ENCODE measurements around the gene RPTOR.

The RPTOR gene

DNA sequence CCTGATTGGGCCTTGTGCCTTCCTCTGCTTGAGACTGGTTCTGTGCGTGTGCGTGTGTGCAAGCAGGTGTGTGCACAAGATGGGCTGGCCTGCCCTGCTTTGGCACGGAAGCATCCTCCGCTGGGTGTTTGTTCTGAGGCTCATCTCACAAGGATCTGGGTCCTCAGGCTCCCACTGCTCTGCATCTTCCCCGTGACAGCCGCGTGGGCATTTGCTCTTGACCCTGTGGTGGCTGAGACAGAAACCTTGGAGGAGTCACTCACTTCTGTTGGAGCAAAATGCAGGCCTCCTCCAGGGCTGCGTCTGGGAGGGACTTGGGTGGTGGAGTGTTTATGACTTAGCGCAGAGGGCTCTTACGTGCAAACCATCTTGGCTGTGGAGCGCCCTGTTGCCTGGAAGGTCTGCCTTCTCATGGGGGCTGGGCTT is 119.2 kb downstream of the RPTOR start:
- no peaks in the 10 kb centered on the region for H3K27me3 ChIP-seq (ENCODE audit: control insufficient read depth in 1 of 2, insufficient read depth in 2 of 2, low read length in 2 of 2)
- H3K4me1 ChIP-seq (ENCODE audit: control insufficient read depth in 1 of 2, insufficient read depth in 2 of 2, low read length in 2 of 2) = peaks cover 8 to 12% of the 10 kb centered on the region in 2 donors
- no peak overlapping the region for H3K9ac ChIP-seq (ENCODE audit: low read depth in 1 of 2, low read length in 2 of 2)
- H3K27ac ChIP-seq (ENCODE audit: low read depth, low read length) = no peak overlapping the region
- H3K36me3 ChIP-seq (ENCODE audit: control insufficient read depth in 1 of 2, insufficient read depth in 2 of 2, low read length in 2 of 2) = no peaks in the 10 kb centered on the region
- H3K9me3 ChIP-seq (ENCODE audit: control insufficient read depth in 1 of 2, low read length in 2 of 2) = no peaks in the 10 kb centered on the region
- no peak overlapping the region for H3K4me3 ChIP-seq (ENCODE audit: low read depth in 1 of 2, low read length in 2 of 2)

DNA sequence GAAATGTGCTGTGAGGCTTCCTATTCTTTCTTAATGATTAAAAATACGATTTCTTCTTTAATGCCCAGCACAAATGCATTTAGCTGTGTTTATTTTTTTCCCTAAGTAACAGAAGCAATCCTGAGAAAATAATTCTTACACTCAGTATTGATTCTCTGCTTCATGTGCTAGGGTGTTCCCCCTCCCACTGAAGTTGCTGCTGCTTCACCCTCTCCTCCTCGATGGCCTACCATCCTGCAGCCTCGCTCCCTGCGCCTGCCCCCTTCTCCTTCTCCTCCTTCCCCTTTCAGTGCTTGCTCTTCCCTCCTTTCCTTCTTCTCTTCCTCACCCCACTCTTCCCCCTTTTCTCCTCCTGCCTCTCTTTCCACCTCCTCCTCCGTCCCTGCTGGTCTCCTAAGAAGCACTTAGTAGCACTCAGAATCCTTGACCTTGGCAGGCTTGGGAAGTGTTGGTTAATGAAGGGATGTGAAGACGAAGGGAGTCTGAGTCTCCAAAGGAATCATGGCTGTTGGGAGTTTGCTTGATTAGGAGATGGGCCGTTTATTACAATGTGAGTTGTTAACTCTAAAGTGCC is 119.7 kb downstream of the RPTOR start:
- Histone ChIP-seq H3K27ac (ENCODE audit: low read depth, low read length) (no peak overlapping the region), H3K9me3 (ENCODE audit: control insufficient read depth in 1 of 2, low read length in 2 of 2) (no peaks in the 10 kb centered on the region), H3K9ac (ENCODE audit: low read depth in 1 of 2, low read length in 2 of 2) (no peak overlapping the region), H3K27me3 (ENCODE audit: control insufficient read depth in 1 of 2, insufficient read depth in 2 of 2, low read length in 2 of 2) (no peaks in the 10 kb centered on the region), H3K36me3 (ENCODE audit: control insufficient read depth in 1 of 2, insufficient read depth in 2 of 2, low read length in 2 of 2) (no peaks in the 10 kb centered on the region), H3K4me3 (ENCODE audit: low read depth in 1 of 2, low read length in 2 of 2) (no peak overlapping the region), H3K4me1 (ENCODE audit: control insufficient read depth in 1 of 2, insufficient read depth in 2 of 2, low read length in 2 of 2) (peaks cover 8 to 12% of the 10 kb centered on the region in 2 donors)

DNA sequence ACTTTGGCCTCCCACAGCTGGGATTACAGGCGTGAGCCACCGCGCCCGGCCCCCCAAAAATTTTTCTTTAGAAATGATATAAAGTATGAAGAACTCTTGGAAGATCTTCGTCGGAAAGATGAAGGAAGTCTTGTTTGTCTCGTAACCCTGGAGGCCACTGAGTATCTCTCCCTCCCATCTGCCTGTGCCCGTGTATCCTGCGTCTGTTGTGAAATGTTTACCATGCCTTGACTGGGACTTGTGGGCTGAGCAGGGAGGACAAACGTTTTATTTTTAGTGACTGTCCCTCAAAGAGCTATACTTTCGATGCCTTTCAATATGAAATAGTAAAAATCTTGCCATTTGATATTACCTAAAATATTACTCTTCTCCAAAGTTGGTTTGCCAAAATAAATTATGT is 121.2 kb downstream of the RPTOR start:
- Histone ChIP-seq H3K27ac (ENCODE audit: low read depth, low read length) (no peak overlapping the region), H3K4me3 (ENCODE audit: low read depth in 1 of 2, low read length in 2 of 2) (no peak overlapping the region), H3K27me3 (ENCODE audit: control insufficient read depth in 1 of 2, insufficient read depth in 2 of 2, low read length in 2 of 2) (no peaks in the 10 kb centered on the region), H3K9ac (ENCODE audit: low read depth in 1 of 2, low read length in 2 of 2) (no peak overlapping the region), H3K9me3 (ENCODE audit: control insufficient read depth in 1 of 2, low read length in 2 of 2) (no peaks in the 10 kb centered on the region), H3K4me1 (ENCODE audit: control insufficient read depth in 1 of 2, insufficient read depth in 2 of 2, low read length in 2 of 2) (peaks cover 8 to 12% of the 10 kb centered on the region in 2 donors), H3K36me3 (ENCODE audit: control insufficient read depth in 1 of 2, insufficient read depth in 2 of 2, low read length in 2 of 2) (no peaks in the 10 kb centered on the region)

DNA sequence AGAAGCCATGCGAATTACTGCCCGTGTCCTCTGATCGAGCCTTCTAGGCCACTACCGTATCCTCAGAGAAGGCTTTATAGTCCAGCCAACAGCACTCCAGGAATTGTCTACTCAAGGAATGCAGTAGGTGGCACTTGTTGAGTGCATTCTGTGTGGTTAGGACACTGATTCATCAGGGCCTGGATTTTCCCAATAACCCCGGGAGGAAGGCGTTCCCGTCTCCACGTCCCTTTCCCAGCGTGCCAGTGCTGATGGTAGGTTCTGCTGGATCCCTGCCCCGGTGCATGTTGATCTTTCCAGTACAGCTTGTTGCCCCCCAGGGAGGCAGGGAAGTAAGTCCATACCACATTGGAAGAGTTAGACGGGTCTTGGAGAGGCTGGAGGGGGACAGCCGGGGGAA is 122.2 kb downstream of the RPTOR start:
- H3K36me3 ChIP-seq (ENCODE audit: control insufficient read depth in 1 of 2, insufficient read depth in 2 of 2, low read length in 2 of 2) = no peaks in the 10 kb centered on the region
- no peaks in the 10 kb centered on the region for H3K9me3 ChIP-seq (ENCODE audit: control insufficient read depth in 1 of 2, low read length in 2 of 2)
- H3K27ac ChIP-seq (ENCODE audit: low read depth, low read length) = no peak overlapping the region
- no peak overlapping the region for H3K4me3 ChIP-seq (ENCODE audit: low read depth in 1 of 2, low read length in 2 of 2)
- H3K4me1 ChIP-seq (ENCODE audit: control insufficient read depth in 1 of 2, insufficient read depth in 2 of 2, low read length in 2 of 2) = peaks cover 12 to 18% of the 10 kb centered on the region in 2 donors
- H3K27me3 ChIP-seq (ENCODE audit: control insufficient read depth in 1 of 2, insufficient read depth in 2 of 2, low read length in 2 of 2) = no peaks in the 10 kb centered on the region
- H3K9ac ChIP-seq (ENCODE audit: low read depth in 1 of 2, low read length in 2 of 2) = no peak overlapping the region

DNA sequence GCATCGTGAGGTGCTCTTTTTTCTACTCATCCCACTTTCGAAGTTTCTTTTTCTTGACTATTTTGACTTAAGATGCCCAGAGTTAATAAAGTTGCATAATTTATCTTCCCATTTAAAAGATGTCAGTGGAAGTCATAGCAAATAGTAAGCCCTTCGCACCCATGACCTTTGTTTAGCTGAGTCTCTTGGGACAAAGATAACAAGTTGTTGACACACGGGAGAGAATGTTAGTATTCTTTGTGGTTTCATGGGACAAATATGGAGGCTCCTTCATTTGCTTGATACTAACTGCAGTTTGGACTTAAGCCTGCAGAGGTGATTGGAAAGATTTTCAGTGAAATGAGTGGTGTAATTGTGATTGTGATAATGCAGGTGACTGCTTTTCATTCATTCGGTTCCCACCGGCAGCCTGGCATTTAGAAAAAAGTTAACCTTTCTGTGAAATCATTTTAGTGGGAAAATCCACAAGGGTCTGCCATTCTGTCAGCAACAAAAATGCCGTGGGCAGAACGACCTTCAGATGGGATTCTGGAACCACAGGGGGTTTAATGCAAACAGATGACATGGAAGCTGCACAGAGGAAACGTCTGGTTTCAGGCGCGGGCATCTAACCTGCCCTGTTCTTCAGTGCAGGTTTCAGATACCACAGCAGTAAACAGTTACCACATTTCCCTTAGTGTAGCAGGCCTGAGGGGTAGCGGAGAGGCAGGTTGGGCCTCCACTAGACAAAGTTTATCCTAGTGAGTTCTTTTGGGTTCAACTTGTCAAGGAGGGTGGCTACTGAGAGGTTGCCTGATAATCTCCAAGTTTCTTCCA is 123.0 kb downstream of the RPTOR start:
- Histone ChIP-seq H3K4me1 (ENCODE audit: control insufficient read depth in 1 of 2, insufficient read depth in 2 of 2, low read length in 2 of 2) (peaks cover 12 to 19% of the 10 kb centered on the region in 2 donors), H3K9me3 (ENCODE audit: control insufficient read depth in 1 of 2, low read length in 2 of 2) (no peaks in the 10 kb centered on the region), H3K9ac (ENCODE audit: low read depth in 1 of 2, low read length in 2 of 2) (no peak overlapping the region), H3K36me3 (ENCODE audit: control insufficient read depth in 1 of 2, insufficient read depth in 2 of 2, low read length in 2 of 2) (no peaks in the 10 kb centered on the region), H3K27ac (ENCODE audit: low read depth, low read length) (no peak overlapping the region), H3K4me3 (ENCODE audit: low read depth in 1 of 2, low read length in 2 of 2) (no peak overlapping the region), H3K27me3 (ENCODE audit: control insufficient read depth in 1 of 2, insufficient read depth in 2 of 2, low read length in 2 of 2) (no peaks in the 10 kb centered on the region)

DNA sequence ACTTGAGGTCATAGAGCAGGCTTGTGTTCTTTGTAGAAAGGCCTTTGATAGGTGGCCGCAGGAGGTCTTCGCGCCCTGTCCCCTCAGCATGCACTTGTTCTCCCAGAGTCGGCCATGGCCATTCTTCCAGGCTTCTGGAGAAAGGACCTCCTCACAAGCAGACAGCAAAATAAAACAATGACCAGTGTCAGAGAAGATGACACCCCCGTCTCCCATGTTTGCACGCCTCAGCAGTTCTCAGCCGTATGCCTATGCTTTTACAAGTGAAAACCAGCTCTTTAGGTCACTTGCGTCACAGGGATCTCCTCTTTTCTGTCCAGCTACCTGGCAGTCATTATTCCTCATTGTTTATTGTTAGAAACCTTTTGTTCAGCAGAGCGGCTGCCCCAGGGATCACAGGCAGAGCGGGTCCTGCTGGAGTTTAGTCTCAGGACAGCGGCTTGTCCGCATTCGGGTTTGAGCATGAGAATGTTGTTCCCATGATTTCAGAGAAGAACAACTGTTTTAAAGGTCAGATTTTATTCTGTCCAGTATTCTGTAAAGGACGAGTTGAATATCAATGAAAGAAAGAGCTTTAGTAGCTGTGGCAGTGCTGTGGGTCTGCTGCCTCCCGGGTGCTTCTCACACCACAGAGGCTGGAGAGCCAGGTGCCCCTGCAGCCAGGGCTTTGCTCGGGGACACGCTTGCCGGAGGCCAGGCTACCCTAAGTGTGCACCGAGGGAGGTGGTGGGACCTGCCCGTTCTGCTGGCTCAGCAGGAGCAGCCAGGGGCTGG is 123.9 kb downstream of the RPTOR start:
- H3K4me3 ChIP-seq (ENCODE audit: low read depth in 1 of 2, low read length in 2 of 2) = no peak overlapping the region
- H3K9me3 ChIP-seq (ENCODE audit: control insufficient read depth in 1 of 2, low read length in 2 of 2) = no peaks in the 10 kb centered on the region
- H3K9ac ChIP-seq (ENCODE audit: low read depth in 1 of 2, low read length in 2 of 2) = no peak overlapping the region
- no peaks in the 10 kb centered on the region for H3K27me3 ChIP-seq (ENCODE audit: control insufficient read depth in 1 of 2, insufficient read depth in 2 of 2, low read length in 2 of 2)
- no peak overlapping the region for H3K27ac ChIP-seq (ENCODE audit: low read depth, low read length)
- no peaks in the 10 kb centered on the region for H3K36me3 ChIP-seq (ENCODE audit: control insufficient read depth in 1 of 2, insufficient read depth in 2 of 2, low read length in 2 of 2)
- H3K4me1 ChIP-seq (ENCODE audit: control insufficient read depth in 1 of 2, insufficient read depth in 2 of 2, low read length in 2 of 2) = peaks cover 10 to 21% of the 10 kb centered on the region in 2 donors

DNA sequence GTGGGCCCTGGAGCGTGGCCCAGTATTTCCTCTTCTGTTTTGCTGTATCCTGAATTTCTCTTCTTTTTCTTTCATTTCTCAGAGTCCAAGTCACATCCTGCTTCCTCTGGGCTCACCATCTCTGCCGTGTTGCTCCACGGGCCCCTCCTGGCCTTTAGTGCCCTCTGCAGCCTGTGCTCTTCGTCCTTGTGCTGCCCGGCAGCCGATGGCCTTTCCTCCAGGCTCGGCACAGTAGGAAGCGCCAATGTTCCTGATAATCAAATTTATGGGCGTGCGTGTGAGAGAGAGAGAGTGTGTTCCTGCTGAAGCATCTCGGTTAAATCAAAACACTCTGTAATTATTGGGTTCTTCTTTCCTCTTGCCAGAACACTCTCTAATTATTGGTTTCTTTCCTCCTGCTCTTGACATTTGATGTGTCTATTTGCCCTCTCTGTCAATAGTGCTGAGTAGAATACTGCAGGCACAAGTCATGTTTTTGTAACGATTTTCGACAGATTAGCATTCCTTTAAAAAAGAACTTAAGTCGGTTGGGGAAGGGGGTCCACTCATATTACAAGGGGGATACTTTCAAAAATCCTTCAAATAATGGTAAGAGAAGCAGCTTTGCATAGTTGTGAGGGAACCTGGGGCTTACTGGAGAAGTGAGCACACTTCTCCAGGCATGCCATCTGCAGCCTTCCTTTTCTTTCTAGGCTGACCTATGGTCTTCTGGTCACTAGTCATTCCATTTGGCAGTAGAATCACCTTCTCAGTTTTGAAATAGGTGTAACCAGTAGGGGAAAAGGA is 126.6 kb downstream of the RPTOR start:
- no peak overlapping the region for H3K4me3 ChIP-seq (ENCODE audit: low read depth in 1 of 2, low read length in 2 of 2)
- H3K9ac ChIP-seq (ENCODE audit: low read depth in 1 of 2, low read length in 2 of 2) = no peak overlapping the region
- H3K4me1 ChIP-seq (ENCODE audit: control insufficient read depth in 1 of 2, insufficient read depth in 2 of 2, low read length in 2 of 2) = peaks cover 0 to 14% of the 10 kb centered on the region in 2 donors

DNA sequence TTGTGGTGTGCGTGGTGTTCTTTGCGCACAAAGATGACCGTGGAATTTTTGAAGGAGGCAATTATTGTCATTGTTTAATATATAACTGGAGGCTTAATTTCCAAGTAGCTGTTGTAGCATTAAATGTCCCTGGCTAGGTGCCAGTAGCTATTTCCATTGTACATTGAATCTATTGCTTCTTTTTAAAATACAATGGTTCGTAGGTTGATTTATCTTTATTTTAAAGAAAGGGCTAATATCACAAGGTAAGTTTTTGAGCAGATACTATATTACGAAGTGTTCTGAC is 127.1 kb downstream of the RPTOR start:
- no peaks in the 10 kb centered on the region for H3K36me3 ChIP-seq (ENCODE audit: control insufficient read depth in 1 of 2, insufficient read depth in 2 of 2, low read length in 2 of 2)
- no peaks in the 10 kb centered on the region for H3K9me3 ChIP-seq (ENCODE audit: control insufficient read depth in 1 of 2, low read length in 2 of 2)
- H3K9ac ChIP-seq (ENCODE audit: low read depth in 1 of 2, low read length in 2 of 2) = no peak overlapping the region
- no peak overlapping the region for H3K4me3 ChIP-seq (ENCODE audit: low read depth in 1 of 2, low read length in 2 of 2)
- peaks cover 0 to 14% of the 10 kb centered on the region in 2 donors for H3K4me1 ChIP-seq (ENCODE audit: control insufficient read depth in 1 of 2, insufficient read depth in 2 of 2, low read length in 2 of 2)
- H3K27me3 ChIP-seq (ENCODE audit: control insufficient read depth in 1 of 2, insufficient read depth in 2 of 2, low read length in 2 of 2) = no peaks in the 10 kb centered on the region
- no peak overlapping the region for H3K27ac ChIP-seq (ENCODE audit: low read depth, low read length)

More for the DNA sequence above, 126.6 kb downstream of the RPTOR start:
- Histone ChIP-seq H3K27me3 (ENCODE audit: control insufficient read depth in 1 of 2, insufficient read depth in 2 of 2, low read length in 2 of 2) (no peaks in the 10 kb centered on the region), H3K9me3 (ENCODE audit: control insufficient read depth in 1 of 2, low read length in 2 of 2) (no peaks in the 10 kb centered on the region), H3K36me3 (ENCODE audit: control insufficient read depth in 1 of 2, insufficient read depth in 2 of 2, low read length in 2 of 2) (no peaks in the 10 kb centered on the region), H3K27ac (ENCODE audit: low read depth, low read length) (no peak overlapping the region)

DNA sequence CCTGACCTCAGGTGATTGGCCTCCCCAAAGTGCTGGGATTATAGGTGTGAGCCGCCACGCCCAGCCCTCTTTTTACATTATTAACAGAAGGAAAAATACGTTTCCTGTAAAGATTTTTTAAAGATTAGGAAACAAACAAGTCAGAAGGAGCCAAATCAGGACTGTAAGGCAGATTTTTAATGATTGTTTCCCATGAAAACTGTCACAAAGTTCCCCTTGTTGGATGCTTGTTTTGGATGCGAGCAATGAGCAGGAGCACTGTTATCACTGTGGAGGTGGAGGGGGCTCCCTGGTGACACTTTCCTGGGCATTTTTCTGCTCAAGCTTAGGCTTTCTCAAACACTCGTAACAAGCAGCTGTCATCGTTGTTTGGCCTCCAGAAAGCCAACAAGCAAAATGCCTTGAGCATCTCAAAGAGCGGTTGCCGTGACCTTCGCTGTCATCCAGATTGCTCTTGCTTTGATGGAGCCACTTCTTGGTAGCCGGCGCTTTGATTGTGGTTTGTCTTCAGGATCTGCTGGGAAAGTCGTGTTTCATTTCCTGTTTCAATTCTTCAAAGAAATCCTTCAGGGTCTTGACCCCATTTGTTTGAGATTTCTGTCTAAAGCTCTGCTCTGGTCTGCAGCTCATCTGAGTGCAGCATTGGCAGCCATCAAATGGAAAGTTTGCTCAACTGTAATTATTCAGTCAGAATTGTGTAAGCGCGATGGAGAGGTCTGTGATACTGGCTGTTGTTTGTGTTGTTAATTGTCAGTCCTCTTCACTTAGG is 128.7 kb downstream of the RPTOR start:
- Histone ChIP-seq H3K27me3 (ENCODE audit: control insufficient read depth in 1 of 2, insufficient read depth in 2 of 2, low read length in 2 of 2) (no peaks in the 10 kb centered on the region), H3K4me3 (ENCODE audit: low read depth in 1 of 2, low read length in 2 of 2) (no peak overlapping the region), H3K27ac (ENCODE audit: low read depth, low read length) (no peak overlapping the region), H3K9ac (ENCODE audit: low read depth in 1 of 2, low read length in 2 of 2) (no peak overlapping the region), H3K9me3 (ENCODE audit: control insufficient read depth in 1 of 2, low read length in 2 of 2) (no peaks in the 10 kb centered on the region), H3K36me3 (ENCODE audit: control insufficient read depth in 1 of 2, insufficient read depth in 2 of 2, low read length in 2 of 2) (no peaks in the 10 kb centered on the region), H3K4me1 (ENCODE audit: control insufficient read depth in 1 of 2, insufficient read depth in 2 of 2, low read length in 2 of 2) (peaks cover 0 to 14% of the 10 kb centered on the region in 2 donors)
